ENCODE data around the gene UBN1. TPM values are rescaled to one million over a fixed set of nuclear protein-coding genes. Genes with fewer than 3 reads are reported as not detected.

UBN1 gene
- total RNA-seq, 4 donors from 2014 or later, result 22.8 to 46.2 (median 28.0) TPM

- H3K27me3 ChIP-seq, result no peaks in the 10 kb centered on the region
- H3K4me3 ChIP-seq, result no peak overlapping the region
- no peak for ATAC-seq
- WGBS, 2 donors (ENCODE audit: low coverage in 1 of 2), result 57 to 69% methylated on average over 3 to 6 of the region's 17 CpGs
- peaks cover 0 to 47% (median 15%) of the 10 kb centered on the region in 3 donors for H3K4me1 ChIP-seq
- TF ChIP-seq, protein P1, sequence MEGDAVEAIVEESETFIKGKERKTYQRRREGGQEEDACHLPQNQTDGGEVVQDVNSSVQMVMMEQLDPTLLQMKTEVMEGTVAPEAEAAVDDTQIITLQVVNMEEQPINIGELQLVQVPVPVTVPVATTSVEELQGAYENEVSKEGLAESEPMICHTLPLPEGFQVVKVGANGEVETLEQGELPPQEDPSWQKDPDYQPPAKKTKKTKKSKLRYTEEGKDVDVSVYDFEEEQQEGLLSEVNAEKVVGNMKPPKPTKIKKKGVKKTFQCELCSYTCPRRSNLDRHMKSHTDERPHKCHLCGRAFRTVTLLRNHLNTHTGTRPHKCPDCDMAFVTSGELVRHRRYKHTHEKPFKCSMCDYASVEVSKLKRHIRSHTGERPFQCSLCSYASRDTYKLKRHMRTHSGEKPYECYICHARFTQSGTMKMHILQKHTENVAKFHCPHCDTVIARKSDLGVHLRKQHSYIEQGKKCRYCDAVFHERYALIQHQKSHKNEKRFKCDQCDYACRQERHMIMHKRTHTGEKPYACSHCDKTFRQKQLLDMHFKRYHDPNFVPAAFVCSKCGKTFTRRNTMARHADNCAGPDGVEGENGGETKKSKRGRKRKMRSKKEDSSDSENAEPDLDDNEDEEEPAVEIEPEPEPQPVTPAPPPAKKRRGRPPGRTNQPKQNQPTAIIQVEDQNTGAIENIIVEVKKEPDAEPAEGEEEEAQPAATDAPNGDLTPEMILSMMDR (IDR thresholded peaks at IDR 0.05), result no peak
- TF ChIP-seq EP300 (IDR thresholded peaks at IDR 0.05) (no peak), POLR2AphosphoS5 (IDR thresholded peaks at IDR 0.05) (no peak), POLR2A (IDR thresholded peaks at IDR 0.05) (no peak)
- no peaks in the 10 kb centered on the region for H3K9me3 ChIP-seq
- peaks cover 0 to 63% of the 10 kb centered on the region in 2 donors for H3K36me3 ChIP-seq
- peak overlapping the region in 1 of 4 donors; percentile 23 for H3K27ac ChIP-seq
Observed at GRCh38 chr16:4800290-4801041, 46.8 kb upstream of the UBN1 start.

DNA sequence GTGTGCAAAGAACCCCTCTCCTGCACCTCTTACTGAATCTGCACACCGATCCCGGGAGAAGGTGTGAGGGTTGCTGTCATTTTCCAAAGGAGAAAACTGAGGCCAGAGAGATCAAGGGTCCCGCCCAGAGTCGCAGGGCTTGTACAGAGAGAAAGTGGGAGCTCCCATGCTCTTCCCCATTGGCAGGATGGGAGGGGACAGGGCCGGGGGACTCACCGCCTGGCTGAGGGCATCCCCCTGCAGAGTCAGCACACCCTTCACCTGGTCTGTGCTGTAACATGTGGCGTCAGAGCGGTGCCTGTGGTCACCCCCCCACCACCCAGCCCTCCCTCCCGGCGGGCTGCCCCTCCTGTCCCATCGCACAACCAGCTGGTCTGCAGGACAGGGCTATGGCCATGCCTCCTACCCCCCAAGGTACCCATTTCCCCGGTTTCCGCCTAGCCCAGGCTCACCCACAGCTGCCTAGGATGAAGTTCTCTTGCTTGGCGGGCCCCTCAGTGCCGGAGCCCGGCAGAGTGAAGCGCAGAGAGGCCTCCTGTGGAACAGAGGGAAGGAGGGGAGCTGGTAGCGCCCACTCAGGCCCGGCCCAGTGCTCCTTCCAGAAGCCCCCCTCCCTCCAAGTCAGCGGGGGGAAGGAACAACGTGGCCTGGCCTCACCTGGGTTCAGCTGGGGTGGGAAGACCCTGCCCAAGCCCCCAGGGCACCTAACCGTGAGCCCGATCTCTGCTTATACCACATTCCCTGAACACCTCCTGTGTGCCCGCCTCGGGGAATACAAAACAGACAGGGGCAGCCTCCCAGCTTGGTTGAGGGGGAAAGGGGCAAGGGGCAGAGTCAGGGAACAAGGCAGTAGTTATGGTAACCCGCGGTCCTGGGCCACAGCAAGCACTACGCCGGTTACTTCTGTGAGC is 46.0 kb upstream of the UBN1 start:
- TF ChIP-seq EP300 (IDR thresholded peaks at IDR 0.05) (no peak), POLR2AphosphoS5 (IDR thresholded peaks at IDR 0.05) (no peak), POLR2A (IDR thresholded peaks at IDR 0.05) (no peak)
- TF ChIP-seq, protein P1 (IDR thresholded peaks at IDR 0.05), result no peak
- 13 to 27% methylated on average over 3 to 4 of the region's 29 CpGs for WGBS, 2 donors (ENCODE audit: low coverage in 1 of 2)
- no peak for ATAC-seq
- Histone ChIP-seq H3K4me1 (peaks cover 0 to 47% (median 15%) of the 10 kb centered on the region in 3 donors), H3K4me3 (peak overlapping the region; percentile 51 to 75), H3K27me3 (no peaks in the 10 kb centered on the region), H3K27ac (peak overlapping the region; percentile 41 to 96 (median 94)), H3K36me3 (peaks cover 0 to 63% of the 10 kb centered on the region in 2 donors), H3K9me3 (no peaks in the 10 kb centered on the region)

DNA sequence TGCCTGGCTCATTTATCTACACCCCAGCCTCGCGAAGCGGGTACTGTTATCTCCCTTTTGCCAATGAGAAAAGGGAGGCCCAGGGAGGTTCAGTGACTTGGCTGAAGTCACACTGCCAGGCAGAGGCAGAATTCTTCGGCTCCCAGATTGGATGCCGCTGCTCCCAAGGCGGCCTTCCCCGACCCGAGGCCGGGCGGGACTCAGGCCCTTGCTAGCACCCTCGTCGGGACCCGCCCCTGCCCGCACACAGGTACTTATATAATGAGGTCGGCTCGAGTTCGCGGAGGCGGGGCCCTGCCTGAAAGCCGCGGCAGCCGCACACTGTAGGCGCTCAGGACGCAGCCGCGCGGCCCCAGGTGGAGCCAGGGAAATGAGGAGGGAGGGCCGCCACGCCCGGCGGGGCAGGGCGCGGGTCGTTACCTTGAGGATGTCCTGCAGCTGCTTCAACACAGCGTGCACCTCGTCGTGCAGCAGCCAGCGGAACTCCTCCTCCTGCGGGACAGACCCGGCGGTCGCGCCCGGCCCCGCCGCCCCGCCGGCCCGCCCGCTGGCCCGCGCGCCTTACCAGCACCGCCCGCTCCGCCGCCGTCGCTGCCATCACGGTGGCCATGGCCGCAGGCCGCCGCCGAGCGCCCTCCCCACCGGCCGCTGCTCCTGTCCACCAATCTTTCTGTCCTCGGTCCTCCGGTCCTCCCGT is 45.2 kb upstream of the UBN1 start, which contains the start of gene ROGDI:
Gene ROGDI (minus strand): TSS at position 672 of the 697 bp plus-strand sequence. CDS start 62 bp downstream, at position 610.
- 0% methylated on average over 3 of the region's 70 CpGs; no CpG with 5 or more reads in 1 of the 2 donors for WGBS, 2 donors (ENCODE audit: low coverage in 1 of 2)
- peaks cover 0 to 47% (median 15%) of the 10 kb centered on the region in 3 donors for H3K4me1 ChIP-seq
- TF ChIP-seq POLR2AphosphoS5 (IDR thresholded peaks at IDR 0.05) (peak; percentile 22), EP300 (IDR thresholded peaks at IDR 0.05) (no peak), POLR2A (IDR thresholded peaks at IDR 0.05) (peak in 1 of 2 donors; percentile 23)
- ATAC-seq, result peak; percentile 53
- H3K4me3 ChIP-seq, result peak within 1 kb of the TSS; percentile 51 to 75
- H3K9me3 ChIP-seq, result no peaks in the 10 kb centered on the region
- no peaks in the 10 kb centered on the region for H3K27me3 ChIP-seq
- peak within 1 kb of the TSS; percentile 41 to 96 (median 94) for H3K27ac ChIP-seq
- H3K36me3 ChIP-seq, result peaks cover 0 to 63% of the 10 kb centered on the region in 2 donors

GRCh38 chr16:4802659-4803287 is 44.5 kb upstream of the UBN1 start:
- TF ChIP-seq, protein P1 (IDR thresholded peaks at IDR 0.05), result peak in 3 of 4 experiments; percentile 28 to 53 (median 51)
- TF ChIP-seq EP300 (IDR thresholded peaks at IDR 0.05) (no peak), POLR2A (IDR thresholded peaks at IDR 0.05) (peak in 1 of 2 donors; percentile 21)
- no peaks in the 10 kb centered on the region for H3K9me3 ChIP-seq
- H3K36me3 ChIP-seq, result peaks cover 0 to 63% of the 10 kb centered on the region in 2 donors
- H3K27ac ChIP-seq, result peak overlapping the region; percentile 15 to 96 (median 94)
- peaks cover 0 to 47% (median 15%) of the 10 kb centered on the region in 3 donors for H3K4me1 ChIP-seq
- peak overlapping the region; percentile 51 to 75 for H3K4me3 ChIP-seq
- no peaks in the 10 kb centered on the region for H3K27me3 ChIP-seq
- WGBS, 2 donors (ENCODE audit: low coverage in 1 of 2), result 0% methylated on average over 2 to 4 of the region's 59 CpGs
- peak; percentile 97 for ATAC-seq
